HG02588 (cell line): ENCODE measurements around the gene FIS1.
A peak's percentile ranks its signal among the peaks of the same experiment; 100 is the strongest.

Source experiments
- ATAC-seq: cut with Tn5 transposase; IDR thresholded peaks from one replicate; pipeline ENCODE4 v1.9.1; 2021; ENCODE audit warnings: mild to moderate bottlenecking, moderate library complexity; ENCODE audit not compliant: unreplicated experiment

Gene FIS1

GRCh38 chr7:101235050-101235449, 9.8 kb downstream of the FIS1 start:
- ATAC-seq, result no peak

- no peak for ATAC-seq
Observed at GRCh38 chr7:101234636-101235035, 10.2 kb downstream of the FIS1 start.

- ATAC-seq, result no peak
Observed at GRCh38 chr7:101233907-101234547, 10.9 kb downstream of the FIS1 start.

DNA sequence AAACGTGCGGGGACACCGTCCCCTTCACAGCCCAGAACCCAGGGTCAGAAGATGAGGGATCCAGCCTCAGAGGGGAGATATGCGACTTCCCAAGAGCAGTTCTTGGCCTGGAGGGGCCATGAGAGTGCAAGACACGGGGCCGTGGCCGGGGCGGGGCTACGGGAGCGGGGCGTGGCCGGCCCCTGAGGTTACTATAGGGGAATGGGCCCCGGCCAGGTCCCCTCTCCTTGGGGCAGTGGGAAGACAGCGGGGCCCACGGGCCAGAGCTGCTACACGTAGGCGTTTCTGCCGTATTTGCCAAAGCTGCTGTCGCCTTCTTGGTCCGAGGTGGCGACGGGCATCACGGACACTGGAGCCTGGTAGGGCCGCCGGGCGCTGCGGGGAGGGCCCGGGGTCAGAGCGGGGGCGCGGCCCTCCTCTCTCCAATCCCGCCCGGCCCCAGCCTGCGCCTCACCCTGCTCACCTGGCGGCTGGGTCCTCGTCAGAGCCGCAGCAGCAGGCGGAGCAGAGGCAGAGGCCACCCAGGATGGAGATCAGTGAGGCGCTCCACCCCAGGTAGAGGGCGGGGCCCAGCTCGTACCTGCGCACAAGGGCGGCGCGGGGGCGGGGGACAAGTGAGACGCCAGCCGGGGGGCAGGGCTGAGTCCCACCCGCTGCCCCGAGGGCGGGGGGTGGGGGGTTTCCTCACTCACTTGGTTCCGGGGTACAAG, 12.6 kb downstream of the FIS1 start:
- ATAC-seq, result no peak

DNA sequence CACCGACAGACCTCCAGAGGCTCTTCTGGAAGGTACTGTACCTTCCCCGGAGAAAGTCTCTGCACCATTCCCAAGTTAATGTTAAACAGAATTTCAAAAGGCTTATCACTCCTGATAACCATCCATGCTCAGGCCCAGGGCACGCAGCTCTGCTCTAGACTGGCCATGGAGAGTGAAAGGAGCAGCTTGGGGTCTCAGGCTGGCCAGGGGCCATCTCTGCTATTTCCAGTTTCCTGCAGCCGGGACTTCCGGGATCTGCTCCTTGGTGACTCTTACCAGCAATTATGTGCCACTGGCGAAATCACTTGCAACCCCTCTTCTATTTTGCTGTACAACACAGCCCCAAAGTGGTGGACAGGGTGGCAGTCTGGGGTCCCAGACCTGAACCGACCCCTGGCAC, 13.2 kb downstream of the FIS1 start:
- ATAC-seq, result no peak

DNA sequence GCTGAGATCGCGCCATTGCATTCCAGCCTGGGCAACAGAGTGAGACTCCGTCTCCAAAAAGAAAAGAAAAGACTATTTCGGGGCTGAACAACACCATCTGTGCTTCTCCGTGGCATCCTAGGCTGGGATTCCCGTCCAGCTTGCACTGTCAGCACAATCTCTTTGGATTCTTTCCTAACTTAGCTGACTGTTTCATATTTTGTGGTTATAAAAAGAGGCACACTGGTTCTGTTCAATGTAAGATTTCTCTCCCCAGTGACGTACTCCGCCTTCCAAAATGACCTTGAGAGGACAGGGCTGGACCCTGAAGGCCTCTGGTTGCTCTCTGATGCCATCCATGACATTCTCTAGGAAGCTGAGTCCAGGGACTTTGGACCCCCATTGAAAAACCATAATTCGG, 18.2 kb downstream of the FIS1 start:
- ATAC-seq, result no peak

- no peak for ATAC-seq
Observed at GRCh38 chr7:101225650-101226049, 19.2 kb downstream of the FIS1 start.

DNA sequence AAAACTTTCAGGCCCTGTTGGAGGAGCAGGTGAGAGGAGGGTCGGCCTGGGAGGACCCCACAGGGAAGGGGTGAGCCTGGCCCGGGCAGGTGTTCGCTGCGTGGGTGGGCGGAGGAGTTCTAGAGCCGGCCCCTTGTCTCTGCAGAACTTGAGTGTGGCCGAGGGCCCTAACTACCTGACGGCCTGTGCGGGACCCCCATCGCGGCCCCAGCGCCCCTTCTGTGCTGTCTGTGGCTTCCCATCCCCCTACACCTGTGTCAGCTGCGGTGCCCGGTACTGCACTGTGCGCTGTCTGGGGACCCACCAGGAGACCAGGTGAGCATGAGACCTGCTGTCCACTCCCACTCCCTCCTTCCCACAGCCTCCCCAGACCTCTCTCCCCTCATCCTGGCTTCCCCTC, 21.4 kb downstream of the FIS1 start:
- ATAC-seq, result no peak

GRCh38 chr7:101222275-101222830, 22.5 kb downstream of the FIS1 start:
- no peak for ATAC-seq

DNA sequence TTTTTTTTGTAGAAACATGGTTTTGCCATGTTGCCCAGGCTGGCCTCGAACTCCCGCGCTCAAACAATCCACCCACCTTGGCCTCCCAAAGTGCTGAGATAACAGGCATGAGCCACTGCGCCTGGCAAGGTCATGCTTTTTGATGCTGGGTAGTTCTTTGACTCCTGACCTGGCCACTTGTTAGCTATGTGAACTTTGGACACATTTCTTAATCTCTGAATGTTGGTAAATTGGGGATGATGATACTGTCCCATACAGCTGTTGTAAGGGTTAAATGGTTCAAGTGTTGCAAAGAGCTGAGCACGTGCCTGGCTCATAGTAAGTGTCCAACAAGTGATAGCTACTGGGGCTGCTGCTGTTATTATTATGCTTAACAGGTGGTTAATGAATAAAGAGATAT, 24.6 kb downstream of the FIS1 start:
- ATAC-seq, result no peak

DNA sequence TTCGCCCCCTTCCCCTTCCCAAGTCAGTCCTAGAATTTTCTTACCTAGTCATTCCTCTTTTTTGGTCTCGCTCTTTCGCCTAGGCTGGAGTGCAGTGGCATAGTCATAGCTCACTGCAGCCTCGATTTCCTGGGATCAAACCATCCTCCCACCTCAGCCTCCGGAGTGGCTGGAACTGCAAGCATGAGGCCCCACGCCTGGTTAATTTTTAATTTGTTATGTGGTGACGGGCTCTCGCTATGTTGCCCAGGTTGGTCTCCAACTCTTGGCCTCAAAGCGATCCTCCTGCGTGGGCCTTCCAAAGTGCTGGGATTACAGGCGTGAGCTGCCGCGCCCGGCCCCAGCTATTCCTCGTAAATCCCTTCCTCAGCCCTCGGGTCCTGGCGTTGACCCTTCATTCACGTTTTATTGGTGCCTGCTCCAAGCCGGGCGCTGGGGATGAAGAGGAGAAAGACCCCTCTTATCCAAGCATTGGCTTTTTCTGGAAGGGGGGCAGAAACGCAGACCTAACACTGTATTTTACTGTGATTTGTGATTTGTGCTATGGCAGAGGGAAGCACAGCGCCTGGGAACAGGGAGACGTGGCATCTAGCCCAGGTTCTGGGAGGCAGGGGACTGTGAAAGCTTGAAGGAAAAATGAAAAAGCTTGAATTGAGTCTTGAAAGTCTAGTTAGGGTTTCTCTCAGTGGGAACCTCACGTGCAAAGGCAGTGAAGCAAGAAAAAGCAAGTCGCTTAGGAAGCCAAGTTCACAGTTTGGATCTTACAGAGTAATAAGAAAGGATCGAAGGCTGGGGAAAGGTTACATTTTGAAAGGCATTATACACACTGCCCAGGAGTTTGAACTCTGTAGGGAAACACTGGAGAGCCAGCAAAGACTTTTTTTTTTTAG, 26.4 kb downstream of the FIS1 start:
- ATAC-seq, result peak; percentile 6

DNA sequence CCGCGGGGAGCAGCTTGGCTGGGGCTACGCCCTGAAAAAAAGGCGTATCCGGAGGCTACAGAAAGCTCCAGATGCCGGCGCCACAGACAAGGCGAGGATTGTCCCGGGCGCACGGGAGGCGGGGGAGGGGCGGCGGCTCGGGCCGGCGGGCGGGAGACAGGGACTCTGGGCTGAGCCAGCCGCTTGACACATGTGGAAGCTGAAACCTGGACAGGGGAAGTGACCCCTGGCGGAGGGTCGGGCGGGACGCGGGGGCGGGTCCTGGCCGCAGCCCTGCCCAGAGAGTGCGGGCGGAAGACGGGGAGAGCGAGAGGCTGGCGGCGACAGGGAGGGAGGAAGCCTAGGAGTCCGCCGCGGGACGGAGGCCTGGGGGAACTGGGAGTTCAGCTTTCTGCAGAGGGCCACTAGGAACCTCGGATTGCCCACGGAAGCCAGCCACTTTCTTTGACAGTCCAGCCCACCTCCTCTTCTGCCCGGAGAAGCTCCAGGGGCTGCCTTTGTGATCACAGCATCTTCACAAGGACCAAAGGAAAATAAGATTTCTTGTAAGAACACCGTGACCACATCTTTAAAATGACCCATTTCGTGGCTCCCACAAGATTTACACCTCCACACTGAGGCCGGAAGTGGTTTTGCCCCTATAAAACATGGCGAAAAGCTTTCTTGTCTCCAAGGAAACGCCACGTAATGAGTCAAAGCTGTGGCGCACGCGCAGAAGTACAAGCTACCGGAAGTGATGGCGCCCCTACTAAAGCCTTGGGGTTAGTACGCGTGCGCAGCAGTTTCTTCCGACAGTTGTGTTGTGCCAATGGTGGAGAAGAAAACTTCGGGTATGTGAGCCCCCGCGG, 27.3 kb downstream of the FIS1 start, which contains the start of the genes PLOD3 and ZNHIT1:
Gene PLOD3 (minus strand): TSS at position 194 of the 848 bp plus-strand sequence. CDS start 307 bp downstream, outside the sequence.
Gene ZNHIT1 (plus strand): TSS at position 778 of the 848 bp plus-strand sequence. CDS start 31 bp downstream, at position 809.
- peak; percentile 60 for ATAC-seq

DNA sequence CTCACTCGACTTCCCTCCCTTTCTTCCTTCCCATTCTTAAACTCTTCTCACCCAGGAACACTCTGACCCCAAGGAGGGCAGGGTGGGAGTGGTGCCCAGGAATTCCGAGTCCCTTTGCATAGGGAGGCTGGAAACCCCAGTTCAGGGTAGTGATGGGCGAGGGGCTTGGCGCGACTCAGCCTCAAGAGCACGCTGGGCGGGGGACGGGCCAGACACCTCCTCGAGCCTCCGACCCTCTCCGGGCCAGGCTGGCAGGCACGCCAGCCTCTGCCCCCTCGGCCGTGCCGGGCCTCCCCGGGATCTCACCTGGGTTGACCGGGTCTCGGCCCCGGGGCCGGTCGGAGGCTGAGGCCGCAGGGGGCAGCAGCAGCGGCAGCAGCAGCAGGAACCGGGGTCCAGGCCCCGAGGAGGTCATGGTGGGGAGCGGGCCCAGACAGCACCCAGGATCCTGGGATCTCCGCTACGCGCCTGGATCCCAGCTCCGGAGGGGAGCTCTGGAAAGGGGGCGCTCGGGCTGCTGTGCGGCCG, 28.0 kb downstream of the FIS1 start:
- peak; percentile 16 for ATAC-seq

- no peak for ATAC-seq
Observed at GRCh38 chr7:101216001-101216859, 28.7 kb downstream of the FIS1 start.

GRCh38 chr7:101212014-101212413, 32.9 kb downstream of the FIS1 start:
- ATAC-seq, result no peak

- no peak for ATAC-seq
Observed at GRCh38 chr7:101211501-101211900, 33.4 kb downstream of the FIS1 start.

GRCh38 chr7:101210143-101210542, 34.7 kb downstream of the FIS1 start:
- no peak for ATAC-seq

DNA sequence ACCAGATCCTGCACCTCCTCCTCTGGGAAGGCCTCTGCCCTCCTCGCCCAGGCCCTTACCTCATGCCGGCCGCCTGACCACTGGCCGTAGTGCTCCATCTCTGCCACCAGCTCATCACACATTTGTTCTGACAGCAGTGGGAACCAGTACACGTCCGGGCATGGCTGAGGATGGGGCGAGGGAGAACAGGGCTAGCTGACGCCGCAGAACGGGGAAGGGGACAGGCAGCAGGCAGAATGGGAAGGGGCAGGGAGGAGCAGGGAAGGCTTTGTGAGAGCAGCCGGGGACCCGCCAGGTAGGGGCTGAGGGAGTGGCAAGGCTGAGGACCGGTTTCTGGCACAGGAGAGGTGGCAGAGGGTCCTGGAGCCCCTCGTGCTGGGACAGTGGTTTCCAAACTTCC, 36.1 kb downstream of the FIS1 start:
- no peak for ATAC-seq

DNA sequence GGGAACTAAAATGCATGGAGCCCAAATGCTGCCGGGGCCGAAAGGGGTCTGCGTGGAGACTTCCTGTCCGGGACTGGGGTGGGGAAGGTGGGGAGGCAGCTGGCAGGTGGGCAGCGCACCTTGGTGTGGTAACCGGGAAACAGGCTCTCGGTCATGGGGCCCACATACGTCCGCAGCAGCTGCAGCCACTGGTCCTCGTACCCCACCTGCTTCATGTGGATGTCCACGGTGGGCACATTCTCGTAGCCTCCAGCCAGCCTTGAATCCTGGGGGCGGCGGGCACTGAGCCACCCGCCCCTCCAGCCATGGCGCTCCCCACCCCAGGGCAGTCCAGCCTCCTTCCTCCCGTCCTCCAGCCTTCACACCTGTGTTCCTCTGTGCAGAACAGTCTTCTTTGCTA, 37.4 kb downstream of the FIS1 start:
- ATAC-seq, result no peak
